Caco-2 (cell line): ENCODE data around the gene CARHSP1. TPM values are rescaled to one million over a fixed set of nuclear protein-coding genes. Genes with fewer than 3 reads are reported as not detected.

Source experiments
- BruUV-seq: library from RNA; stranded (reverse); fragments of 400-500 nt; replicated peaks from 2 replicates; lab custom pipeline; 2021; lab: Mats Ljungman, UMichigan
- CTCF ChIA-PET: fragments of 300-600 bp; sonication (Branson Sonifier 250); formaldehyde crosslinking; loops from one replicate; lab custom pipeline; 2022; ENCODE audit warnings: antibody characterized with exemption; lab: Charles Lee
- POLR2A ChIA-PET: fragments of 300-600 bp; sonication (Branson Sonifier 250); formaldehyde crosslinking; loops from one replicate; lab custom pipeline; 2022; ENCODE audit warnings: antibody characterized with exemption; lab: Charles Lee
- DNase-seq, 2 experiments: peaks; one replicate each; pipeline versions ENCODE4 v3.0.0 to v3.0.0-alpha.2; 2020 to 2022
- H3K27me3 ChIP-seq: replicated peaks from 2 replicates; pipeline ENCODE4 v1.6.0; 2011; ENCODE audit warnings: low read length; ENCODE audit not compliant: control insufficient read depth, insufficient read depth
- H3K36me3 ChIP-seq: 2 replicates; pipeline ENCODE4 v1.5.1; 2011; ENCODE audit warnings: low read length; ENCODE audit not compliant: control insufficient read depth, insufficient read depth
- H3K4me1 ChIP-seq: fragments of 250-450 bp; sonication (Bioruptor Pico); 2 replicates; pipeline ENCODE4 v1.5.1; 2020; ENCODE audit warnings: mild to moderate bottlenecking
- H3K4me3 ChIP-seq: 2 replicates; pipeline ENCODE4 v1.5.1; 2011; ENCODE audit warnings: low read depth, mild to moderate bottlenecking, control low read depth, low read length
- H3K9me3 ChIP-seq: fragments of 250-450 bp; sonication (Bioruptor Pico); 2 replicates; pipeline ENCODE4 v1.5.1; 2020; ENCODE audit warnings: mild to moderate bottlenecking, moderate library complexity
- H3K27ac Mint-ChIP-seq: one replicate; pipeline ENCODE4 v1.8.0; 2022; ENCODE audit warnings: mixed read lengths; ENCODE audit not compliant: unreplicated experiment
- H3K27me3 Mint-ChIP-seq: one replicate; pipeline ENCODE4 v1.8.0; 2022; ENCODE audit warnings: mixed read lengths; ENCODE audit not compliant: insufficient read depth, unreplicated experiment
- H3K36me3 Mint-ChIP-seq: one replicate; pipeline ENCODE4 v1.8.0; 2022; ENCODE audit warnings: mild to moderate bottlenecking, mixed read lengths; ENCODE audit not compliant: insufficient read depth, unreplicated experiment
- H3K4me1 Mint-ChIP-seq: one replicate; pipeline ENCODE4 v1.8.0; 2022; ENCODE audit warnings: low read depth, mixed read lengths; ENCODE audit not compliant: unreplicated experiment
- H3K4me3 Mint-ChIP-seq: one replicate; pipeline ENCODE4 v1.8.0; 2022; ENCODE audit warnings: mild to moderate bottlenecking, moderate library complexity, mixed read lengths; ENCODE audit not compliant: unreplicated experiment
- H3K9me3 Mint-ChIP-seq: one replicate; pipeline ENCODE4 v1.8.0; 2022; ENCODE audit warnings: mixed read lengths; ENCODE audit not compliant: unreplicated experiment
- intact Hi-C: fragments of 100-400 bp; cut with micrococcal nuclease; formaldehyde crosslinking; loops from one replicate; pipeline ENCODE4 v1.10.0; 2022; ENCODE audit not compliant: unreplicated experiment
- total RNA-seq: library from RNA; stranded (reverse); gene quantifications from 2 replicates; pipeline ENCODE4 v1.2.3, GENCODE V29; 2022
- TF ChIP-seq, protein P1 (sequence below), 2 experiments: fragments of 200-600 bp in 1 of 2; IDR thresholded peaks; 1 replicate in 1 of 2; 2 replicates in 1 of 2; pipeline versions ENCODE4 v1.5.1 to v1.8.0; 2011 to 2022; ENCODE audit warnings: antibody characterized with exemption in 1 of 2, control low read depth in 1 of 2, inconsistent platforms in 1 of 2, low read depth in 1 of 2, low read length in 1 of 2, mild to moderate bottlenecking in 1 of 2, moderate library complexity in 1 of 2; ENCODE audit not compliant: insufficient read depth in 1 of 2, severe bottlenecking in 1 of 2, unreplicated experiment in 1 of 2

CARHSP1 gene
- total RNA-seq, 1 experiment from 2014 or later: 103 TPM

DNA sequence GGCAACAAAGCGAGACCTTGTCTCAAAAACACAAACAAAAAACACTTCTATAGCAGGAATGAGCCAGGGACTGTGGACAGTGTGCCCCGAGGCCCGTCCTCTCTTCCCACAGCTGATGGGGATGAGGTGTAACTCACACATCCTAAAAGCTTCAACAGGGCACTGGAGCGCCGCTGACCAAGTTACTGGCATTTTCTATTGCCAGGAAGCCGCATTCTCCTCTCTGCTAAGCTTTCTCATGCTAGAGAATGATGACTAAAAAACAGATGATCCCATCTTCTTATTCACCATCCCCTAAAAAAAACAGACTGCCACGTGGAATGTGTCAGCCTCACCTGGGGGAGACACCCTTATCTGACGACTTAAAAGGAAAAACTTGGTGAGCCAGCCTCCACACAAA lies 16.3 kb downstream of the CARHSP1 start:
- BruUV-seq: no TSS peak
- Mint-ChIP-seq H3K27me3 (no peaks in the 10 kb centered on the region), H3K36me3 (peaks cover 86% of the 10 kb centered on the region), H3K4me1 (no peaks in the 10 kb centered on the region), H3K4me3 (no peak overlapping the region), H3K9me3 (no peaks in the 10 kb centered on the region), H3K27ac (peak overlapping the region; percentile 29)
- Histone ChIP-seq H3K4me1 (no peaks in the 10 kb centered on the region), H3K4me3 (no peak overlapping the region), H3K9me3 (no peaks in the 10 kb centered on the region), H3K36me3 (peaks cover 9% of the 10 kb centered on the region; the same call in 1 of the 2 replicates), H3K27me3 (no peaks in the 10 kb centered on the region)
- TF ChIP-seq, protein P1, sequence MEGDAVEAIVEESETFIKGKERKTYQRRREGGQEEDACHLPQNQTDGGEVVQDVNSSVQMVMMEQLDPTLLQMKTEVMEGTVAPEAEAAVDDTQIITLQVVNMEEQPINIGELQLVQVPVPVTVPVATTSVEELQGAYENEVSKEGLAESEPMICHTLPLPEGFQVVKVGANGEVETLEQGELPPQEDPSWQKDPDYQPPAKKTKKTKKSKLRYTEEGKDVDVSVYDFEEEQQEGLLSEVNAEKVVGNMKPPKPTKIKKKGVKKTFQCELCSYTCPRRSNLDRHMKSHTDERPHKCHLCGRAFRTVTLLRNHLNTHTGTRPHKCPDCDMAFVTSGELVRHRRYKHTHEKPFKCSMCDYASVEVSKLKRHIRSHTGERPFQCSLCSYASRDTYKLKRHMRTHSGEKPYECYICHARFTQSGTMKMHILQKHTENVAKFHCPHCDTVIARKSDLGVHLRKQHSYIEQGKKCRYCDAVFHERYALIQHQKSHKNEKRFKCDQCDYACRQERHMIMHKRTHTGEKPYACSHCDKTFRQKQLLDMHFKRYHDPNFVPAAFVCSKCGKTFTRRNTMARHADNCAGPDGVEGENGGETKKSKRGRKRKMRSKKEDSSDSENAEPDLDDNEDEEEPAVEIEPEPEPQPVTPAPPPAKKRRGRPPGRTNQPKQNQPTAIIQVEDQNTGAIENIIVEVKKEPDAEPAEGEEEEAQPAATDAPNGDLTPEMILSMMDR (IDR thresholded peaks at IDR 0.05; ENCODE audit: insufficient read depth in 1 of 2, low read depth in 1 of 2, low read length in 1 of 2, severe bottlenecking in 1 of 2, unreplicated experiment in 1 of 2): no peak
- DNase-seq: no peak
- intact Hi-C loops: no loop called here
- ChIA-PET POLR2A (no interaction called here), CTCF (no interaction called here)

DNA sequence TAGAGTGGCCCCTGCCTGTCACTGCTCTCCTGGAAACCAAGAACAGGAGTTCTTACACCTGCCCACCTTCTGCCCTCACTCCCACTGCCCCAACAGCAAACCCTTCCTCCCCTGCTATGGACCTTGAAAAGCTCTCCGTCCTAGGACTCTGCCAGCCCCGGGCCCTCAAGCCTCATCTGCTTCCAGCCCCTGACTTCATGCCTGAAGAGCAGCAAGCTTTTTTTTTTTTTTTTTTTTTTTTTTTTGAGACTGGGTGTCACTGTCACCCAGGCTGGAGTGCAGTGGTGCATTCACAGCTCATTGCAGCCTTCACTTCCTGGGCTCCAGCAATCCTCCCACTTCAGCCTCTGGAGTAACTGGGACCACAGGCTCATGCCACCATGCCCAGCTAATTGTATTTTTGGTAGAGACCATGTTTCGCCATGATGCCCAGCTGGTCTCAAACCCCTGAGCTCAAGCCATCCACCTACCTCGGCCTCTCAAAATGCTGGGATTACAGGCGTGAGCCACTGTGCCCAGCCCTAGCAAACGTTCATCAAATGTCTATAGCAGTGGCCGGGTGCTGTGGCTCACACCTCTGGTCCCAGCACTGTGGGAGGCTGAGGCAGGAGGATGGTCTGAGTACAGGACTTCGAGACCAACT lies 16.9 kb downstream of the CARHSP1 start:
- no peaks in the 10 kb centered on the region for H3K27me3 Mint-ChIP-seq
- Histone ChIP-seq H3K4me3 (no peak overlapping the region), H3K27me3 (no peaks in the 10 kb centered on the region), H3K9me3 (no peaks in the 10 kb centered on the region), H3K4me1 (no peaks in the 10 kb centered on the region), H3K36me3 (peaks cover 9% of the 10 kb centered on the region; the same call in 1 of the 2 replicates)
- peaks cover 79% of the 10 kb centered on the region for H3K36me3 Mint-ChIP-seq
- H3K27ac Mint-ChIP-seq: peak overlapping the region; percentile 51
- ChIA-PET CTCF (interaction anchor here (0.6 to 1.0 kb wide), 4 partner anchors 12 to 35 kb away, joined by 3 to 7 read pairs (median 3); no protein-coding TSS in a partner anchor), POLR2A (no interaction called here)
- TF ChIP-seq, protein P1 (IDR thresholded peaks at IDR 0.05; ENCODE audit: insufficient read depth in 1 of 2, low read depth in 1 of 2, low read length in 1 of 2, severe bottlenecking in 1 of 2, unreplicated experiment in 1 of 2): no peak
- DNase-seq: no peak
- H3K4me1 Mint-ChIP-seq: no peaks in the 10 kb centered on the region
- intact Hi-C loops: no loop called here
- no TSS peak for BruUV-seq
- H3K4me3 Mint-ChIP-seq: no peak overlapping the region
- no peaks in the 10 kb centered on the region for H3K9me3 Mint-ChIP-seq

DNA sequence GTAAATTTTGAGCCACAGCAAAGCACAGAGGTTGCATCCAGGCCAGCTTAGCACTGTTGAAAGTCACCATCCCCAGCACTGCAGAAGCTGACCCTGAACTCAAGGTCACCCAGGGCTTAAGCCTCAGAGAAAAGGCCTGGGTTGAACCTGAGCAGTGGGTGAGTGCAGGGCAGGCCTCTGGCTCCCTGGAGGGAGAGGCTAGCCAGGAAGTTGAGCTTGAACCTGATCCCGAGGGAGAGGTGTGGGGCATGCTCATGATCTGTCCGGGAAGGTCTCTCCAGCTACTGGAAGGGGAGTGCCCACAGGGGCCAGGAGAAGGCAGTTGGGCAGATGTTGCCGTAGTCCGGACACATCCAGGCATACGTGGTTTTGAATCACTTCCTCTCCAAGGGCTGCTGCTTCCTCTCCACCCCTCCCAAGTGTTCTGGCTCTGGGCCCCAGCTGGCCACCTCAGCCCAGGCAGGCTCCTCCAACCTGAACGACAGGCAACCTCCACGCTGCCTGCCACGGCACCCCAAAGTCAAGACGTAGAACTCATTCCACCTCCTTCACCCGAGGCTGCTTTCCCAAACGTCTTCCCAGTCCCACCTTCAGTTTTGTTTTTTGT lies 18.4 kb downstream of the CARHSP1 start:
- DNase-seq: no peak
- ChIA-PET CTCF (no interaction called here), POLR2A (no interaction called here)
- Mint-ChIP-seq H3K36me3 (peaks cover 73% of the 10 kb centered on the region), H3K27me3 (no peaks in the 10 kb centered on the region), H3K9me3 (no peaks in the 10 kb centered on the region), H3K4me1 (no peaks in the 10 kb centered on the region), H3K4me3 (no peak overlapping the region), H3K27ac (peak overlapping the region; percentile 55)
- intact Hi-C loops: no loop called here
- Histone ChIP-seq H3K36me3 (peaks cover 7% of the 10 kb centered on the region; the same call in 1 of the 2 replicates), H3K4me3 (no peak overlapping the region), H3K9me3 (no peaks in the 10 kb centered on the region), H3K27me3 (no peaks in the 10 kb centered on the region), H3K4me1 (no peaks in the 10 kb centered on the region)
- TF ChIP-seq, protein P1 (IDR thresholded peaks at IDR 0.05; ENCODE audit: insufficient read depth in 1 of 2, low read depth in 1 of 2, low read length in 1 of 2, severe bottlenecking in 1 of 2, unreplicated experiment in 1 of 2): no peak
- BruUV-seq: no TSS peak
